HUES6 (cell line): Measurements from ENCODE around the gene EXOSC7.

Experiments used
- H3K27ac ChIP-seq: 2 replicates; pipeline ENCODE4 v1.7.0; 2013; ENCODE audit warnings: low read depth, mild to moderate bottlenecking, low read length, inconsistent platforms
- H3K27me3 ChIP-seq: 2 replicates; pipeline ENCODE4 v1.6.1; 2013; ENCODE audit warnings: low read length; ENCODE audit not compliant: control insufficient read depth, insufficient read depth
- H3K36me3 ChIP-seq: 2 replicates; pipeline ENCODE4 v1.6.1; 2013; ENCODE audit warnings: low read length; ENCODE audit not compliant: control insufficient read depth, insufficient read depth
- H3K4me1 ChIP-seq: 2 replicates; pipeline ENCODE4 v1.6.1; 2013; ENCODE audit warnings: low read length; ENCODE audit not compliant: control insufficient read depth, insufficient read depth
- H3K4me3 ChIP-seq: 2 replicates; pipeline ENCODE4 v1.5.1; 2013; ENCODE audit warnings: low read depth, low read length
- H3K9ac ChIP-seq: one replicate; pipeline ENCODE4 v1.6.1; 2013; ENCODE audit warnings: mild to moderate bottlenecking, low read length
- H3K9me3 ChIP-seq: 2 replicates; pipeline ENCODE4 v1.6.1; 2013; ENCODE audit warnings: low read depth, low read length; ENCODE audit not compliant: control insufficient read depth, insufficient read depth

Gene EXOSC7

GRCh38 chr3:45024542-45025255 is 48.7 kb downstream of the EXOSC7 start:
- Histone ChIP-seq H3K27ac (no peak overlapping the region), H3K9me3 (no peaks in the 10 kb centered on the region), H3K9ac (no peak overlapping the region), H3K4me3 (no peak overlapping the region), H3K4me1 (no peaks in the 10 kb centered on the region; the same call in 1 of the 2 replicates), H3K36me3 (no peaks in the 10 kb centered on the region), H3K27me3 (no peaks in the 10 kb centered on the region)

DNA sequence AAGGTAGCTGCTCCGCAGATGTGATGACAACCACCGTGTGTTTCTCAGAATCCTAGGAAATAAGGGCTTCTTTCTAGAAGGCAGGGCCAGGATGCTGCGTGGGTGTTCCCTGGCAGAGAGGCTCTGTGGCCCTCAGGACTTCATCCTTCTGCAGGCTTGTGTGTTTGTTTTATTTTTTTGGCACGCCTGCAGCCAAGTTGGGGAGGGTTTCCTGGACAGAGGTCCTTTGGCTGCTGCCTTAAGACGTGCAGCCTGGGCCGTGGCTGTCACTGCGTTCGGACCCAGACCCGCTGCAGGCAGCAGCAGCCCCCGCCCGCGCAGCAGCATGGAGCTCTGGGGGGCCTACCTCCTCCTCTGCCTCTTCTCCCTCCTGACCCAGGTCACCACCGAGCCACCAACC is 50.0 kb downstream of the EXOSC7 start, which contains the start of gene CLEC3B:
CLEC3B (plus strand) TSS at position 266 of the 400 bp plus-strand sequence; CDS start at position 326, 60 bp downstream.
- H3K27me3 ChIP-seq, result no peaks in the 10 kb centered on the region
- no peak within 1 kb of the TSS for H3K27ac ChIP-seq
- H3K4me1 ChIP-seq, result peaks cover 10% of the 10 kb centered on the region; the same call in 1 of the 2 replicates
- no peak within 1 kb of the TSS for H3K9ac ChIP-seq
- H3K36me3 ChIP-seq, result no peaks in the 10 kb centered on the region
- no peak within 1 kb of the TSS for H3K4me3 ChIP-seq
- no peaks in the 10 kb centered on the region for H3K9me3 ChIP-seq

- Histone ChIP-seq H3K36me3 (no peaks in the 10 kb centered on the region), H3K4me1 (peaks cover 10% of the 10 kb centered on the region; the same call in 1 of the 2 replicates), H3K9me3 (no peaks in the 10 kb centered on the region), H3K4me3 (no peak overlapping the region), H3K27me3 (no peaks in the 10 kb centered on the region), H3K9ac (no peak overlapping the region), H3K27ac (no peak overlapping the region)
Observed at GRCh38 chr3:45026957-45027356, 50.9 kb downstream of the EXOSC7 start.

DNA sequence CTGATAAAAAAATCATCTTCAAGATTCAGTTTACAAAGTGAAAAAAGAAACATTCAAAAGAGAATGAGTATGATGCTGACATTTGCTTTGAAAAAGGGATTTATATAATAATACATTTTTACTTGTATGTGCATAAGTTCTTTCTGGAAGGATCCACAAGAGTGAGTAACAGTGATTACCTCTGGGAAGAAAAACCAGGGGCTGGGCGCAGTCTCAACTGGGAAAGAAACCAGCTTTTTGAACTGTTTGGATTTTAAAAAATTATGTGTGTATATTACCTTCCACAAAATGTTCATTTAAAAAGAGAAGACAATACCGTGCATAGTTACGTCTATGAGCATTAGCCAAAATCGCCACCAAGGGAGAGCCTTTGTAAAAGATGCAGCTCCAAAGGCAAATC is 51.4 kb downstream of the EXOSC7 start:
- Histone ChIP-seq H3K27me3 (peaks cover 2% of the 10 kb centered on the region; the same call in 1 of the 2 replicates), H3K9me3 (no peaks in the 10 kb centered on the region), H3K4me3 (no peak overlapping the region), H3K27ac (no peak overlapping the region), H3K9ac (no peak overlapping the region), H3K4me1 (peaks cover 10% of the 10 kb centered on the region; the same call in 1 of the 2 replicates), H3K36me3 (no peaks in the 10 kb centered on the region)

GRCh38 chr3:45029216-45029615 is 53.2 kb downstream of the EXOSC7 start:
- no peaks in the 10 kb centered on the region for H3K9me3 ChIP-seq
- no peak overlapping the region for H3K9ac ChIP-seq
- H3K4me3 ChIP-seq, result no peak overlapping the region
- peaks cover 10% of the 10 kb centered on the region; the same call in 1 of the 2 replicates for H3K4me1 ChIP-seq
- no peaks in the 10 kb centered on the region for H3K36me3 ChIP-seq
- H3K27ac ChIP-seq, result no peak overlapping the region
- peaks cover 19% of the 10 kb centered on the region for H3K27me3 ChIP-seq

- peaks cover 10% of the 10 kb centered on the region; the same call in 1 of the 2 replicates for H3K4me1 ChIP-seq
- no peaks in the 10 kb centered on the region for H3K9me3 ChIP-seq
- no peaks in the 10 kb centered on the region for H3K36me3 ChIP-seq
- no peak overlapping the region for H3K27ac ChIP-seq
- H3K9ac ChIP-seq, result no peak overlapping the region
- H3K27me3 ChIP-seq, result peaks cover 24% of the 10 kb centered on the region
- H3K4me3 ChIP-seq, result no peak overlapping the region
Observed at GRCh38 chr3:45029661-45030060, 53.6 kb downstream of the EXOSC7 start.

GRCh38 chr3:45031531-45031930 is 55.5 kb downstream of the EXOSC7 start:
- H3K27ac ChIP-seq, result no peak overlapping the region
- no peaks in the 10 kb centered on the region for H3K36me3 ChIP-seq
- H3K9ac ChIP-seq, result no peak overlapping the region
- peaks cover 42% of the 10 kb centered on the region for H3K27me3 ChIP-seq
- H3K9me3 ChIP-seq, result no peaks in the 10 kb centered on the region
- H3K4me3 ChIP-seq, result no peak overlapping the region
- H3K4me1 ChIP-seq, result peaks cover 18% of the 10 kb centered on the region; the same call in 1 of the 2 replicates

DNA sequence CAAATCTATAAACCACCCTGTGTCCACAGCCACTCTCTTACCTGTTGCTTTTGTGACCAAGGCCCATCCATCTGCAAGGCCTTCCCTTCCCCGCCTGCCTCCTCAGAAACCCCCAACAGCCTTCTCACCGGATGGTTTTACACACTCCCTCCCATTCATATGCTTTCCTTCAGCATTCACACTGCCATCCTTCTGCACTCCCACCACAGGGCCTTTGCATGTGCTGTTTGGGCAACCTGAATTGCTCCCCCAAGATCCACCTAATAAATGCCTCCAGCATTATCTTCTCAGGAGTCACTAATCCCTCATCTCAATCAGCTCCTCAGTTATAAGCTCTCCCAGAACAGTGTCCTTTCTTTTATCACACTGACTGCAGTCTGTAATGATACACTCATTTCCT is 56.1 kb downstream of the EXOSC7 start:
- peaks cover 48% of the 10 kb centered on the region for H3K27me3 ChIP-seq
- no peaks in the 10 kb centered on the region for H3K36me3 ChIP-seq
- H3K4me1 ChIP-seq, result peaks cover 18% of the 10 kb centered on the region; the same call in 1 of the 2 replicates
- no peak overlapping the region for H3K27ac ChIP-seq
- H3K9ac ChIP-seq, result no peak overlapping the region
- no peak overlapping the region for H3K4me3 ChIP-seq
- H3K9me3 ChIP-seq, result no peaks in the 10 kb centered on the region

GRCh38 chr3:45033791-45034190 is 57.7 kb downstream of the EXOSC7 start:
- H3K9ac ChIP-seq, result no peak overlapping the region
- peaks cover 24% of the 10 kb centered on the region; the same call in 1 of the 2 replicates for H3K4me1 ChIP-seq
- no peak overlapping the region for H3K4me3 ChIP-seq
- H3K27me3 ChIP-seq, result peaks cover 50% of the 10 kb centered on the region
- no peaks in the 10 kb centered on the region for H3K36me3 ChIP-seq
- H3K9me3 ChIP-seq, result no peaks in the 10 kb centered on the region
- no peak overlapping the region for H3K27ac ChIP-seq

DNA sequence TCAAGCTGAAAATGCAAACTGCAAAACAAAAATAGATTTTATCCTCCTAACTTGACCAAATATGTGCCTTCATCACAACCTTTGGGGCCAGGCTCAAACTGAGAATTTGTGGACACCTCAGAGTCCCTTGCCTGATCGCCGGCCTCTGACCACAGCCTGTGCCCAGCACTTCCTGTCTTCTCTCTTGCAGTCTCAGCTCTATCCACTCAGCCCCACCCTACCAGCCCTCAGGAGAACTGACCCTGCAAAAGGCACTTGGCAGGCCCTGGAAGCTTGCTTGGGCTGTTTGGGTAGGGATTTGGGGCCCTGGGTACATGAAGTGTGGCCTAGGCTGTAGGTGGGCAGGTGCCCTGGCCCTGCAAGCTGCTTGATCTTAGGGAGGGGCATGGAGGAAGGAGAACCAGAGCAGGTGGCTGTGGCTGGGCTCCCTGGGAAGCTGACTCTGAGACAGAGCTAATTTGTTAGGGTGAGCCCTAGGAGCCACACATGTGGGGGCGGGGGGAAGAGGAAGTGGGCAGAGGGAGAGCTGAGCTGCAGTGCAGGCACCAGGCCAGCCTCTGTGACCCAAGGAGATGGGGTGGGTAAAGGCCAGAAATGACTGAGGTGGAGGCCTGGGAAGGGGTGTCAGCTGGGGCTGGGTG is 58.7 kb downstream of the EXOSC7 start:
- Histone ChIP-seq H3K4me1 (peaks cover 24% of the 10 kb centered on the region; the same call in 1 of the 2 replicates), H3K9ac (no peak overlapping the region), H3K27ac (no peak overlapping the region), H3K9me3 (no peaks in the 10 kb centered on the region), H3K36me3 (no peaks in the 10 kb centered on the region), H3K27me3 (peaks cover 50% of the 10 kb centered on the region), H3K4me3 (no peak overlapping the region)
